Measurements from ENCODE around the gene CACNB1.

GRCh38 chr17:39164675-39165143, 32.8 kb downstream of the CACNB1 start:
- TF ChIP-seq EZH2 (IDR thresholded peaks at IDR 0.05; ENCODE audit: borderline replicate concordance): no peak
- TF ChIP-seq CTCF (IDR thresholded peaks at IDR 0.05; ENCODE audit: poor library complexity): peak; percentile 68

All from hepatocyte (in vitro differentiated cells).